Smooth muscle cell (in vitro differentiated cells): ENCODE results near the gene LDB1. TPM values are rescaled to one million over a fixed set of nuclear protein-coding genes. Genes with fewer than 3 reads are reported as not detected.

Experiments
- DNase-seq: peaks from one replicate; lab custom pipeline; 2025; ENCODE audit not compliant: unreplicated experiment; lab: John Stamatoyannopoulos, UW
- H2AFZ ChIP-seq: fragments of 200-600 bp; sonication (generic); 2 replicates; pipeline ENCODE4 v1.6.0; 2016; ENCODE audit warnings: antibody characterized with exemption, low read depth, mild to moderate bottlenecking
- H3F3A ChIP-seq: fragments of 200-600 bp; sonication (generic); 2 replicates; pipeline ENCODE4 v1.6.0; 2017; ENCODE audit warnings: antibody characterized with exemption, low read depth
- H3K27ac ChIP-seq: fragments of 200-600 bp; sonication (generic); 2 replicates; pipeline ENCODE4 v1.5.1; 2016; ENCODE audit warnings: low read depth, mild to moderate bottlenecking
- H3K27me3 ChIP-seq: fragments of 200-600 bp; sonication (generic); 2 replicates; pipeline ENCODE4 v1.6.1; 2016; ENCODE audit warnings: low read depth, mild to moderate bottlenecking
- H3K36me3 ChIP-seq: fragments of 200-600 bp; sonication (generic); 2 replicates; pipeline ENCODE4 v1.5.1; 2016; ENCODE audit warnings: low read depth
- H3K4me1 ChIP-seq: fragments of 200-600 bp; sonication (generic); 2 replicates; pipeline ENCODE4 v1.5.1; 2016; ENCODE audit warnings: low read depth
- H3K4me2 ChIP-seq: fragments of 200-600 bp; sonication (generic); 2 replicates; pipeline ENCODE4 v1.6.0; 2016; ENCODE audit warnings: mild to moderate bottlenecking
- H3K4me3 ChIP-seq: fragments of 200-600 bp; sonication (generic); 2 replicates; pipeline ENCODE4 v1.5.1; 2016; ENCODE audit warnings: mild to moderate bottlenecking
- H3K79me2 ChIP-seq: fragments of 200-600 bp; sonication (generic); 2 replicates; pipeline ENCODE4 v1.6.0; 2016; ENCODE audit warnings: low read depth, mild to moderate bottlenecking
- H3K9ac ChIP-seq: fragments of 200-600 bp; sonication (generic); 2 replicates; pipeline ENCODE4 v1.6.0; 2016; ENCODE audit warnings: low read depth
- H3K9me3 ChIP-seq: fragments of 200-600 bp; sonication (generic); replicated peaks from 2 replicates; pipeline ENCODE4 v1.5.1; 2016; ENCODE audit warnings: low read depth
- H4K20me1 ChIP-seq: fragments of 200-600 bp; sonication (generic); 2 replicates; pipeline ENCODE4 v1.6.0; 2016; ENCODE audit warnings: low read depth
- WGBS: methylation state at CpG from one replicate; pipeline ENCODE4 v1.1.7; 2016; ENCODE audit warnings: low lambda C conversion rate; 5-methylcytosine and 5-hydroxymethylcytosine counted together
- polyA plus RNA-seq: library from polyadenylated mRNA; unstranded; fragments of >200 nt; fragmentation: Nextera tagmentation; extraction: Ambion mirVana; gene quantifications from 2 replicates; pipeline ENCODE4 v1.2.1, GENCODE V29; 2016
- total RNA-seq: library from RNA; depleted of rRNA; stranded (reverse); fragments of >200 nt; gene quantifications from 2 replicates; pipeline ENCODE4 v1.2.3, GENCODE V29; 2014
- TF ChIP-seq, protein P1 (sequence below): fragments of 200-600 bp; sonication (generic); IDR thresholded peaks from 2 replicates; pipeline ENCODE4 v1.5.1; 2017; ENCODE audit warnings: borderline replicate concordance, mild to moderate bottlenecking, antibody characterized with exemption; ENCODE audit not compliant: insufficient read depth, poor library complexity, severe bottlenecking

Gene LDB1, protein sequence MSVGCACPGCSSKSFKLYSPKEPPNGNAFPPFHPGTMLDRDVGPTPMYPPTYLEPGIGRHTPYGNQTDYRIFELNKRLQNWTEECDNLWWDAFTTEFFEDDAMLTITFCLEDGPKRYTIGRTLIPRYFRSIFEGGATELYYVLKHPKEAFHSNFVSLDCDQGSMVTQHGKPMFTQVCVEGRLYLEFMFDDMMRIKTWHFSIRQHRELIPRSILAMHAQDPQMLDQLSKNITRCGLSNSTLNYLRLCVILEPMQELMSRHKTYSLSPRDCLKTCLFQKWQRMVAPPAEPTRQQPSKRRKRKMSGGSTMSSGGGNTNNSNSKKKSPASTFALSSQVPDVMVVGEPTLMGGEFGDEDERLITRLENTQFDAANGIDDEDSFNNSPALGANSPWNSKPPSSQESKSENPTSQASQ
- 52.5 and 56.3 TPM in 2 replicates for total RNA-seq
- 34.4 and 42.9 TPM in 2 replicates for polyA plus RNA-seq

DNA sequence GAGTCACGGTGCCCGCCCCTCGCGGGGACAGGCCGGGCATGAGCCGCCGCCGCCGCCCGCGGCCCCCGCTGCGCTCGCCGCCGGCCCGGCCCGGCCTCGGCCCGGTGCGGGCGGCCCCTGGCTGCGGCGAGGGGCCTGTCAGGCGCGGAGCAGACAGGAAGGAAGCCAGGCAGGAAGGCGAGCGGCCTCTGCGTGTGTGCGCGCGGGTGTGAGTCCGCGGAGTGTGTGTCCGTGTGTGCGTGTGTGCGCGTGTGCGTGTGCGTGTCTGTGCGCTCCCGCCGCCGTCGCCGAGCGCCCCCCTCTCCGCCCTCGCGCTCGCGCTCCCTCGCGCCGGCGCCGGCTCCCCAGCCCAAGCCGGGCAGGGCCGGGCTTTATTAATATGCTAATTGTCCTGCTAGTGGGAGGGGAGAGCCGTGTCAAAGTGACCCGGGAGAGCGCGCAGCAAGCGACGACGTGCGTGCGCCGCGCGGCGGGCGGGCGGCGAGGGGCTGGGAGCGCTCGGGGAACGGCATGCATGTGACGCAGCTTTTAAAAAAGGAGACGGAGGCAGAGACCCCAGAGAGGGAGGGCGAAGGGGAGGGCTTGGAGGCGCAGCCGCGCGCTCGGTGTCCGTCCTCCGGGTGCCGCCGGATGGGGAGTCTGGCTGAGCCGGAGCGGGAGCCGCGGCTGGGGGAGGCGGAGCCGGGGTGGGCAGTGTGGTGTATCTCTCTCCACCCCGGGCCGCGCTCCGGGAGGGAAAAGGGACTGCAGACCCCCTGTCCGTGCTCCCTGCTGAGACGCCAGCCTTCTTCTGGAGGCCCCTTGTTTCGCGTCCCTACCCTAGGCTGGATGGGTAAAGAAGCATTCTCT is at the start of gene LDB1:
Gene LDB1, minus strand, starts transcription at position 227 of the 849 bp plus-strand sequence. CDS start 258 bp downstream, outside the sequence.
- under 1% methylated on average over 83 of the region's 104 CpGs for WGBS
- no peaks in the 10 kb centered on the region for H3K27me3 ChIP-seq
- peaks cover 31% of the 10 kb centered on the region for H3F3A ChIP-seq
- H3K9me3 ChIP-seq, result no peaks in the 10 kb centered on the region
- H2AFZ ChIP-seq, result peak within 1 kb of the TSS; percentile 76
- peak within 1 kb of the TSS; percentile 91 for H3K27ac ChIP-seq
- H3K4me2 ChIP-seq, result peak within 1 kb of the TSS; percentile 85
- TF ChIP-seq, protein P1, sequence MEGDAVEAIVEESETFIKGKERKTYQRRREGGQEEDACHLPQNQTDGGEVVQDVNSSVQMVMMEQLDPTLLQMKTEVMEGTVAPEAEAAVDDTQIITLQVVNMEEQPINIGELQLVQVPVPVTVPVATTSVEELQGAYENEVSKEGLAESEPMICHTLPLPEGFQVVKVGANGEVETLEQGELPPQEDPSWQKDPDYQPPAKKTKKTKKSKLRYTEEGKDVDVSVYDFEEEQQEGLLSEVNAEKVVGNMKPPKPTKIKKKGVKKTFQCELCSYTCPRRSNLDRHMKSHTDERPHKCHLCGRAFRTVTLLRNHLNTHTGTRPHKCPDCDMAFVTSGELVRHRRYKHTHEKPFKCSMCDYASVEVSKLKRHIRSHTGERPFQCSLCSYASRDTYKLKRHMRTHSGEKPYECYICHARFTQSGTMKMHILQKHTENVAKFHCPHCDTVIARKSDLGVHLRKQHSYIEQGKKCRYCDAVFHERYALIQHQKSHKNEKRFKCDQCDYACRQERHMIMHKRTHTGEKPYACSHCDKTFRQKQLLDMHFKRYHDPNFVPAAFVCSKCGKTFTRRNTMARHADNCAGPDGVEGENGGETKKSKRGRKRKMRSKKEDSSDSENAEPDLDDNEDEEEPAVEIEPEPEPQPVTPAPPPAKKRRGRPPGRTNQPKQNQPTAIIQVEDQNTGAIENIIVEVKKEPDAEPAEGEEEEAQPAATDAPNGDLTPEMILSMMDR, result no peak
- H3K4me3 ChIP-seq, result peak within 1 kb of the TSS; percentile 74
- H3K9ac ChIP-seq, result peak within 1 kb of the TSS; percentile 92
- peak; percentile 64 for DNase-seq
- H3K4me1 ChIP-seq, result peaks cover 51% of the 10 kb centered on the region
- H3K79me2 ChIP-seq, result peaks cover 37% of the 10 kb centered on the region
- H4K20me1 ChIP-seq, result peaks cover 24% of the 10 kb centered on the region
- H3K36me3 ChIP-seq, result no peaks in the 10 kb centered on the region

DNA sequence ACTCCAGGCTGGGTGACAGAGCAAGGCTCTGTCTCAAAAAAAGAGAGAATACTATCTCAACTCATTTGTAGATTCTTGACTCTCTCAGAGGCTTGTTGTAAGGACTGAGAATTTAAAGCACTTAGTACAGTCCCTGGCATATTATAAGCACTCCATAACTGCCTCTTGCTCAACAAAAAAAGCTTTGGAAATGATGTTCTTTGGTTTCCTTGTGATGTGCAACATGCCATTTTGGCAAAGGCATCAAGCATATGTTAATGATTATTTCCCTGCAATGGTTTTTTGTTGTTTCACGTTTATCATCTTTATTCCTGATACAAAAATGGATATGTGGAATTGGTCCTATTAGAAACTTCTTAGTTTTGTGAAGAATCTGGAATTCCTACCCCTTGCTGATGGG is 47.7 kb upstream of the LDB1 start:
- H3K4me2 ChIP-seq, result no peak overlapping the region
- H3F3A ChIP-seq, result peaks cover 4% of the 10 kb centered on the region
- no peaks in the 10 kb centered on the region for H3K9me3 ChIP-seq
- TF ChIP-seq, protein P1, result no peak
- H3K27ac ChIP-seq, result no peak overlapping the region
- no peak for DNase-seq
- WGBS, result 75% methylated on average over 1 of the region's 1 CpG
- H3K4me1 ChIP-seq, result no peaks in the 10 kb centered on the region
- peaks cover 3% of the 10 kb centered on the region for H4K20me1 ChIP-seq
- no peaks in the 10 kb centered on the region for H3K36me3 ChIP-seq
- no peak overlapping the region for H2AFZ ChIP-seq
- no peak overlapping the region for H3K9ac ChIP-seq
- H3K4me3 ChIP-seq, result no peak overlapping the region
- H3K27me3 ChIP-seq, result no peaks in the 10 kb centered on the region
- H3K79me2 ChIP-seq, result no peaks in the 10 kb centered on the region

DNA sequence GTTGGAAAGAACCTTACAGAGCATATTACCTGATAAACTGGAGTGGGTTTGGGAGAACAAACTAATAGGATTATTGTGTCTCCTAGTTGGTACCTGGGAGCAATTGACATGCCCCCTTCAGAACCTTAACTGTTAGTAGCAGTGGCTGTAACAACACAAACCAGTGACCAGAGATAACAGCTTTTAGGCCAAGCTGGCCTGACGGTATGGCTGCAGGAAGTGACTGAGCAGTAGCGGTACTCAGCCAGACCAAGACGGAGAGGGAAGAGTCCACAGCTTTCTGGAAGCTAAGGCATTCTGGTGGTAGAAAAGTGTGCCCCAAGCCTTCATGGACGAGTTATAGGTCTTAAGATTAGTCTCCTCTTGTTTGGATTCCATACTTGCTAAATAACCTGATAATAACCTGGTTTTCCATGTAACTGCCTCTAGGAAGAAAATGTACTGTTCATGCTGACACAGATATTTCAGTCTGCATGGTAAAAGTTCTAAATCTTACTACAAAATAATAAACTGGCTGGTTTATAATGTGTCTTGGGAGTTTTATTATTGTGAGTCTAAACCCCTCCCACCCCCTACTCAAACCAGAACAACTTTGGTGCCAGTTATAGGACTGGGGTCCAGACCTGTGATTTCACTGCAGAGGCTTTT is 43.3 kb upstream of the LDB1 start:
- Histone ChIP-seq H3K4me1 (no peaks in the 10 kb centered on the region), H2AFZ (no peak overlapping the region), H3K4me3 (no peak overlapping the region), H3K9me3 (no peaks in the 10 kb centered on the region), H3K4me2 (no peak overlapping the region), H3F3A (peaks cover 4% of the 10 kb centered on the region), H3K9ac (no peak overlapping the region), H3K27ac (no peak overlapping the region), H4K20me1 (peaks cover 5% of the 10 kb centered on the region), H3K36me3 (peaks cover 23% of the 10 kb centered on the region), H3K79me2 (peaks cover under 1% of the 10 kb centered on the region), H3K27me3 (no peaks in the 10 kb centered on the region)
- WGBS, result 68% methylated on average over 4 of the region's 4 CpGs
- DNase-seq, result no peak
- TF ChIP-seq, protein P1, result no peak
